HS-27A (cell line): Measurements from ENCODE around the gene PUS7L.
A peak's percentile ranks its signal among the peaks of the same experiment; 100 is the strongest.
"Not testable (repeated sequence)": the region's sequence is repeated elsewhere in the genome, so short reads cannot be mapped to it uniquely, and the experiment has no call there.

Source experiments
- DNase-seq: peaks from one replicate; pipeline ENCODE4 v3.0.0-alpha.2; 2012; ENCODE audit warnings: low read depth, missing footprints

The PUS7L gene

GRCh38 chr12:43758728-43759563, at the start of gene PUS7L, which contains the start of gene IRAK4:
PUS7L (minus strand) TSS chr12:43758790; CDS start chr12:43755245, 3,545 bp downstream.
IRAK4 (plus strand) TSS chr12:43758951; CDS start chr12:43768112, 9,161 bp downstream.
- DNase-seq: peak; percentile 89

GRCh38 chr12:43807386-43807785, 48.8 kb upstream of the PUS7L start:
- no peak for DNase-seq

- no peak for DNase-seq
These were observed 48.1 kb upstream of the PUS7L start for GRCh38 chr12:43806737-43807072.

GRCh38 chr12:43805860-43806736, 47.5 kb upstream of the PUS7L start, which contains the start of gene TWF1:
TWF1 (minus strand) TSS chr12:43806317; CDS start chr12:43806245, 72 bp downstream.
- DNase-seq: peak; percentile 48

GRCh38 chr12:43805149-43805859, 46.7 kb upstream of the PUS7L start:
- DNase-seq: no peak

- no peak for DNase-seq
These were observed 39.1 kb upstream of the PUS7L start for GRCh38 chr12:43797561-43798217.

- DNase-seq: no peak
These were observed 37.2 kb upstream of the PUS7L start for GRCh38 chr12:43795716-43796280.

GRCh38 chr12:43789941-43790340, 31.4 kb upstream of the PUS7L start:
- no peak for DNase-seq

- no peak for DNase-seq
These were observed 28.5 kb upstream of the PUS7L start for GRCh38 chr12:43786899-43787693.

- no peak for DNase-seq
These were observed 17.9 kb upstream of the PUS7L start for GRCh38 chr12:43776498-43776897.

- DNase-seq: no peak
These were observed 7.7 kb upstream of the PUS7L start for GRCh38 chr12:43766291-43766690.

GRCh38 chr12:43764528-43764927, 5.9 kb upstream of the PUS7L start:
- DNase-seq: no peak

GRCh38 chr12:43763769-43764168, 5.2 kb upstream of the PUS7L start:
- no peak for DNase-seq

GRCh38 chr12:43762596-43762995, 4.0 kb upstream of the PUS7L start:
- no peak for DNase-seq

GRCh38 chr12:43761500-43761899, 2.9 kb upstream of the PUS7L start:
- DNase-seq: no peak

- no peak for DNase-seq
These were observed 1.8 kb upstream of the PUS7L start for GRCh38 chr12:43760396-43760795.

- DNase-seq: no peak
These were observed 303 bp downstream of the PUS7L start for GRCh38 chr12:43758247-43758727.

GRCh38 chr12:43754015-43754414, 4.6 kb downstream of the PUS7L start:
- DNase-seq: no peak

GRCh38 chr12:43751360-43751759, 7.2 kb downstream of the PUS7L start:
- DNase-seq: not testable (repeated sequence)

GRCh38 chr12:43750814-43751213, 7.8 kb downstream of the PUS7L start:
- DNase-seq: no peak
